ENCODE measurements around the gene RNF180.

RNF180 gene

GRCh38 chr5:64312491-64312890, 146.8 kb downstream of the RNF180 start:
- H3K36me3 ChIP-seq (ENCODE audit: insufficient read depth, low read length) = no peaks in the 10 kb centered on the region
- TF ChIP-seq EZH2 (IDR thresholded peaks at IDR 0.05; ENCODE audit: borderline replicate concordance, low read length) = no peak
- TF ChIP-seq, protein P1, sequence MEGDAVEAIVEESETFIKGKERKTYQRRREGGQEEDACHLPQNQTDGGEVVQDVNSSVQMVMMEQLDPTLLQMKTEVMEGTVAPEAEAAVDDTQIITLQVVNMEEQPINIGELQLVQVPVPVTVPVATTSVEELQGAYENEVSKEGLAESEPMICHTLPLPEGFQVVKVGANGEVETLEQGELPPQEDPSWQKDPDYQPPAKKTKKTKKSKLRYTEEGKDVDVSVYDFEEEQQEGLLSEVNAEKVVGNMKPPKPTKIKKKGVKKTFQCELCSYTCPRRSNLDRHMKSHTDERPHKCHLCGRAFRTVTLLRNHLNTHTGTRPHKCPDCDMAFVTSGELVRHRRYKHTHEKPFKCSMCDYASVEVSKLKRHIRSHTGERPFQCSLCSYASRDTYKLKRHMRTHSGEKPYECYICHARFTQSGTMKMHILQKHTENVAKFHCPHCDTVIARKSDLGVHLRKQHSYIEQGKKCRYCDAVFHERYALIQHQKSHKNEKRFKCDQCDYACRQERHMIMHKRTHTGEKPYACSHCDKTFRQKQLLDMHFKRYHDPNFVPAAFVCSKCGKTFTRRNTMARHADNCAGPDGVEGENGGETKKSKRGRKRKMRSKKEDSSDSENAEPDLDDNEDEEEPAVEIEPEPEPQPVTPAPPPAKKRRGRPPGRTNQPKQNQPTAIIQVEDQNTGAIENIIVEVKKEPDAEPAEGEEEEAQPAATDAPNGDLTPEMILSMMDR (IDR thresholded peaks at IDR 0.05; ENCODE audit: low read length) = no peak
- no peaks in the 10 kb centered on the region for H3K27me3 ChIP-seq (ENCODE audit: insufficient read depth, low read length)
- no peaks in the 10 kb centered on the region for H3F3A ChIP-seq (ENCODE audit: insufficient read depth, low read length)
- H3K4me2 ChIP-seq (ENCODE audit: low read length) = no peak overlapping the region
- H3K9ac ChIP-seq (ENCODE audit: low read length) = no peak overlapping the region
- no peaks in the 10 kb centered on the region for H3K4me1 ChIP-seq (ENCODE audit: insufficient read depth, low read length, severe bottlenecking)
- no peaks in the 10 kb centered on the region for H3K9me3 ChIP-seq (ENCODE audit: low read length)
- H4K20me1 ChIP-seq (ENCODE audit: insufficient read depth, low read length) = no peaks in the 10 kb centered on the region
- no peaks in the 10 kb centered on the region for H3K79me2 ChIP-seq (ENCODE audit: insufficient read depth, low read length)
- H3K9me2 ChIP-seq (ENCODE audit: low read depth, low read length) = no peaks in the 10 kb centered on the region
- H2AFZ ChIP-seq (ENCODE audit: low read length) = no peak overlapping the region
- H3K27ac ChIP-seq (ENCODE audit: low read depth, low read length, poor library complexity, severe bottlenecking) = no peak overlapping the region
- H3K4me3 ChIP-seq (ENCODE audit: low read depth, low read length, poor library complexity, severe bottlenecking) = no peak overlapping the region

DNA sequence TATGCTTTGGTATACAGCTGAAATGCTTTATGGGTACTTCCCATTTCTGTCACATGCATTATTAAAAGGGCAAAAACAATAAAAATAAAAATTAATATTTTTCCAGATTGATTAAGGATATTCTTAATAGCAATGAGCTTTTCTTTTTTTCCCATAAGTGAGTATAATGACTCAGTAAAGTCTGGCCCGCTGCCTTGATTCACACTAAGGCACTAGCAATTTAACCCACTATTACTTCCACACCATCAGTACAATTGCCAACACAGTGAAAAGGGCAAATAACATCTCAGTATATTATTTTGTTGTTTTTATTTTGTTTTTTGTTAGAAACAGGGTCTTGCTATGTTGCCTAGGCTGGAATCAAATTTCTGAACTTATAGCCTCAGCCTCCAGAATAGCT, 150.1 kb downstream of the RNF180 start:
- no peak overlapping the region for H3K4me2 ChIP-seq (ENCODE audit: low read length)
- no peak overlapping the region for H3K27ac ChIP-seq (ENCODE audit: low read depth, low read length, poor library complexity, severe bottlenecking)
- H3K9me3 ChIP-seq (ENCODE audit: low read length) = no peaks in the 10 kb centered on the region
- no peaks in the 10 kb centered on the region for H3K79me2 ChIP-seq (ENCODE audit: insufficient read depth, low read length)
- H3F3A ChIP-seq (ENCODE audit: insufficient read depth, low read length) = no peaks in the 10 kb centered on the region
- no peaks in the 10 kb centered on the region for H3K36me3 ChIP-seq (ENCODE audit: insufficient read depth, low read length)
- no peaks in the 10 kb centered on the region for H3K4me1 ChIP-seq (ENCODE audit: insufficient read depth, low read length, severe bottlenecking)
- H4K20me1 ChIP-seq (ENCODE audit: insufficient read depth, low read length) = no peaks in the 10 kb centered on the region
- no peak for TF ChIP-seq EZH2 (IDR thresholded peaks at IDR 0.05; ENCODE audit: borderline replicate concordance, low read length)
- TF ChIP-seq, protein P1 (IDR thresholded peaks at IDR 0.05; ENCODE audit: low read length) = no peak
- H3K4me3 ChIP-seq (ENCODE audit: low read depth, low read length, poor library complexity, severe bottlenecking) = no peak overlapping the region
- no peaks in the 10 kb centered on the region for H3K27me3 ChIP-seq (ENCODE audit: insufficient read depth, low read length)
- H3K9me2 ChIP-seq (ENCODE audit: low read depth, low read length) = no peaks in the 10 kb centered on the region
- no peak overlapping the region for H2AFZ ChIP-seq (ENCODE audit: low read length)
- no peak overlapping the region for H3K9ac ChIP-seq (ENCODE audit: low read length)

DNA sequence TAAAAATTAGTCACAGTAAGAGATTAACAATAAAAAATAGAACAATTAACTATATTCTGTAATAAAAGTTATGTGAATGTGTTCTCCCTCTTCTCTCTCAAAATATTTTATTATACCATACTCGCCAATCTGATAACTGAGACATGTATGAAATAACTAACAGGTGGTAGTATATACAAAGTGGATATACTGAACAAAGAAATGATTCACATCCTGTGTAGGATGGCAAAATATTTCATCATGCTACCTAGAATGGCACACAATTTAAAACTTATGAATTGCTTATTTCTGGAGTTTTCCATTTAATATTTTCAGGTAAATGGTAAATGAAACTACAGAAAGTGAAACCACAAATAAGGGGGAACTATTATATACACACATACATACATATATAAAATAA, 152.5 kb downstream of the RNF180 start:
- Histone ChIP-seq H2AFZ (ENCODE audit: low read length) (no peak overlapping the region), H3K9me3 (ENCODE audit: low read length) (no peaks in the 10 kb centered on the region), H4K20me1 (ENCODE audit: insufficient read depth, low read length) (no peaks in the 10 kb centered on the region), H3K9me2 (ENCODE audit: low read depth, low read length) (no peaks in the 10 kb centered on the region), H3K79me2 (ENCODE audit: insufficient read depth, low read length) (no peaks in the 10 kb centered on the region), H3K4me3 (ENCODE audit: low read depth, low read length, poor library complexity, severe bottlenecking) (no peak overlapping the region), H3K36me3 (ENCODE audit: insufficient read depth, low read length) (no peaks in the 10 kb centered on the region), H3F3A (ENCODE audit: insufficient read depth, low read length) (no peaks in the 10 kb centered on the region), H3K4me2 (ENCODE audit: low read length) (no peak overlapping the region), H3K27ac (ENCODE audit: low read depth, low read length, poor library complexity, severe bottlenecking) (no peak overlapping the region), H3K9ac (ENCODE audit: low read length) (no peak overlapping the region), H3K4me1 (ENCODE audit: insufficient read depth, low read length, severe bottlenecking) (no peaks in the 10 kb centered on the region), H3K27me3 (ENCODE audit: insufficient read depth, low read length) (no peaks in the 10 kb centered on the region)
- TF ChIP-seq, protein P1 (IDR thresholded peaks at IDR 0.05; ENCODE audit: low read length) = no peak
- no peak for TF ChIP-seq EZH2 (IDR thresholded peaks at IDR 0.05; ENCODE audit: borderline replicate concordance, low read length)
